CD1c-positive myeloid dendritic cell (primary cell): ENCODE results near the gene ID2.

Experiments used
- DNase-seq: peaks from one replicate; pipeline ENCODE4 v3.0.0-alpha.2; 2016; ENCODE audit errors: extremely low spot score

The ID2 gene

DNA sequence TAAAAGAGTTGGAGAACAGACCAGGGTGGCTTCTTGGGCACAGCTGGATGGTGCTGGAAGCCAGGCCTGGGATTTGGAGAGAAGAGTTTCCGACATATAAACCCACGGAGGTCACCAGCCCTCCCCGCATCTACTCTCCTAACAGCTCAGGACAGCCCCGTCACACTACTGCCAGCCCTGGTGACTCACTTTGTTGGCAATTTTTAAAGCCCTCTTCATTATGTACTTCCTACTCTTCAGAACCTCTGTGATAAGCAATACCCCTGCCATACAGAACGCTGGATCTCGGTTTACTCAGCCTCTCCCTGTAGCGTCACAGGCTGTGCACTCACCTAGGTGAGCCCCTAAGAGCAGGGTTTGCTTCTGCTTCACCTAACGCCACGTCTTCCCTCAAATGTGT lies 48.1 kb downstream of the ID2 start:
- DNase-seq = no peak

GRCh38 chr2:8732601-8733000 lies 50.7 kb downstream of the ID2 start:
- no peak for DNase-seq
